ENCODE measurements around the gene BIN1.
A peak's percentile ranks its signal among the peaks of the same experiment; 100 is the strongest.

BIN1 gene

DNA sequence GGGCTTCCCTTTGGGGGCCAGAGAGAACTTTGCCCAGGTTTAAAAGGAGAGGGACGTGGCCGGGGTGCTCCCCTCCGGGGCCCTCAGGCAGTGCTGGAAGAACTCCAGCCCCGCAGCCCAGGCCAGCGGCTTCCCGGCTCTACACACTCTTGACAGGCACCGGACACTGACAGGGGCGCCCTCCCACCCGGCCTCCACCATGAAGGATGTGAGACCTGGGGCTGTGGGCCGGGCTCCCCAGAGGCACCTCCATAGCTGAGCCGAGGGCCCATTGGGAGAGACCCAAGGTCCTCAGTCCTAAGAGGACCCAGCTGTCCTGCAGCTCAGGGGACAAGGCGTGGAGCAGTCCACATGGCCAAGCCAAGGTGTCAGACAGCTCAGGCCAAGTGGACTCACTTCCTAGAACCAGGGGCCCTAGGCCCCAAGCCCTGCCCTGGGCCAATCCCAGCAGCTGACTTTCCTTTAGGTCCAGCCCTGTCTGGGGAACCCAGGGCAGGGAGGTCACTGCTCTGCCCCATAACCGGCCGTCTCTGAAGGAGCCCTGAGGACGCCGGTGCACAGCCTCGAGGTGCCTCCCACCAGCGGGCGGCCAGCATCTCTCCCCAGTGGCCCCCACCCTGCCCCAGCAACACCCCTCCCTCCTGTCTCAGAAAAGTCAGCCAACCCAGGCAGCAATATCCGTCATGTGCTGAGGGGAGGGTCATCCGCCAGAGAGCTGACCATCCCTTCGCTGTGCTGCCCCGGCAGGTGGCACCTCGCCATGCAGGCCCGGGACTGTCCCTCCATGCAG lies 51.8 kb downstream of the BIN1 start:
- DNase-seq: no peak

GRCh38 chr2:127054604-127054930 lies 52.4 kb downstream of the BIN1 start:
- no peak for DNase-seq

- no peak for DNase-seq
These were observed 53.0 kb downstream of the BIN1 start for GRCh38 chr2:127053731-127054603.

GRCh38 chr2:127052771-127053691 lies 53.9 kb downstream of the BIN1 start:
- DNase-seq: no peak

- no peak for DNase-seq
These were observed 54.7 kb downstream of the BIN1 start for GRCh38 chr2:127052057-127052770.

GRCh38 chr2:127051116-127052056 lies 55.6 kb downstream of the BIN1 start:
- no peak for DNase-seq

GRCh38 chr2:127050803-127051115 lies 56.2 kb downstream of the BIN1 start:
- DNase-seq: no peak

GRCh38 chr2:127049927-127050802 lies 56.8 kb downstream of the BIN1 start:
- peak; percentile 23 for DNase-seq

DNA sequence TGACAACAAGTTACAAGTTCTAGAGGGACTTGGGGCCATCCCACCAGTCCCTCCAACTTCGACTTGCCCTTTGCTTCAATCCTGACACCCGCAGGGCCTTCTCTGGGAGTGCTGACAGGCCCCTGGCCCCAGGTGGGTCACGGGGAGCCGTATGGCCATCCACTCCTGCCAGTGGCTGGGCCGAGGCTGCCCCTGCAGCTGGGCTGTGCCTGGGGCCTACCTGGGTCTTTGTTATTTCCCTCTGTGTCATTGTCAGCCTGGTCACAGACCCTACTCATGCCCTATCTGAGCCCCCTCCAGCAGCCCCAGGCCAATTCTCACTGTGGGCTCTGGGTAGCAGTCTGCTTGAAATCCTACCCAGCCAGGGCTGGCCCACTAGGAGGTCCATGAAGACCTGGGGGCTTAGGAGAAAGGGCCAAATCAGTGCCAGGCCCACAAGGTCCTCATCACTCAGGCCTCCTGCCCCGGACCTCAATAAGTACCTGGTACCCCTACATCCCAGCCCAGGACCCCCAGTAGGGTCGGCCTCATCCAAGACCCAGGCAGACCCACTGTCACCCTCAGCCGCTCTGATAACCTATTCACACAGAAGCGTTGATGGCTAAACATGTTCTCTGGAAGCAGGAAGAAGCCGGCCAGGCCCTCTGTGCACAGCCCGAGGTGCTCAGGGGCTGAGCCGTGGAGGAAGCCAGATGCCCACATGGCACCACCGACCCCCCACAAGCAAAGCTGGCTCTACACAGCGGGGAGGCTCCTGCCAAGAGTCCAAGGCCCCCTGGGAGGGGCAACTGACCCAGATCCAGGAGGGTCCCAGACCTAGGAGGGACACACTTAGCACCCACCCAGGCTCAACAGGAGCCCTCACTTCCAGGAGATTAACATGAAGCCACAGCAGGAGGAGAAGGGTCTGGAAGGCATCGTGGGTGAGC lies 57.7 kb downstream of the BIN1 start:
- DNase-seq: no peak

- no peak for DNase-seq
These were observed 58.4 kb downstream of the BIN1 start for GRCh38 chr2:127048618-127048935.

GRCh38 chr2:127047716-127048617 lies 59.0 kb downstream of the BIN1 start:
- DNase-seq: no peak

- no peak for DNase-seq
These were observed 59.9 kb downstream of the BIN1 start for GRCh38 chr2:127047054-127047453.

DNA sequence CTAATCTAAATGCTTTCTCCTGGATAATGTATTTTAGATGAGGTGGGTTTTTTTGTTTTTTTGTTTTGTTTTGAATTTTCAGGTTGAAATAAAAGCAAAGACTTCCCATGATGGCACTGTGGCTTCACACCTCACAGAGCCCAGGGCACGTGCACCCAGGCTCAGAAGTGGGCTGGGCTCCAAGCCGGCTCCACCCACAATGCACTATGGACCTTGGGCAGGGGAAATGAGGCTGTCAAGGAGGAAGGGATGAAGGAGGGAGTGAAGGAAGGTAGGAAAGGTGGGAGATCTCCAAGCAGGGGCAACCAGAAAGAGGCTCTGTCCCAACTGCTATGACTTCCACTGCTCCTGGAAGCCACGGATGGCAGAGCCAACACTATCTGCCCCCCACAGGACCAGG lies 60.4 kb downstream of the BIN1 start:
- no peak for DNase-seq

- DNase-seq: no peak
These were observed 61.0 kb downstream of the BIN1 start for GRCh38 chr2:127045792-127046501.

DNA sequence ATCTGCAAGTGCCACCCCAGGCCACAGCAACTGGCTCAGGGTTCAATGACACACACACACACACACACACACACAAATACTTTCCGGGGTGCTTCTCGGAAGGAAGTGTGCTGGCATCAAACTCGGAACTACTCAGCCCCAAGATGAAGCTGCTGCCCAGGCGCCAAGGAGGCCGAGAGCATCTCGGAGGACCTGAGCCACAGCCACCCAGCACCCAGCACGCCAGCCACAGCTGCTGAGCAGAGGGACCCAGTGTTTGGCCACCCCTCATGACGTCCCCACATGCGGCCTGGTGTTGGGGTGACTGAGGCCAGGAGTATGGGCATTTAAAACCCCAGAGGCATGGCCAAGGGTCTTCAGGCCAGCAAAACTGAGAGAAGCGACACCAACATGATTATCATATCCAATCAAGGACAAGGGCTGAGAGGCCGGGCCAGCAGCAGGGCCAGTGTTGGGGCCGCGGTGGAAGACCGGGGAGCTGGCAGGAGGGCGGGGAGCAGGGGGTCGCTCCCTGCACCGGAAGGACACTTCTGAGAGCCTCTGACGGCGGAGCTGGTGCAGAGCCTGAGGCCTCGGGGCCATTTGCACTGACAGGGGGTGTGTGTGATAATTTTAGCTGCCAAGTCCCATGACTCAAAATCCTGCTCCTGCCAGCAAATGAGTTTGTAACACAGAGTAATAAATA lies 61.8 kb downstream of the BIN1 start:
- DNase-seq: no peak

DNA sequence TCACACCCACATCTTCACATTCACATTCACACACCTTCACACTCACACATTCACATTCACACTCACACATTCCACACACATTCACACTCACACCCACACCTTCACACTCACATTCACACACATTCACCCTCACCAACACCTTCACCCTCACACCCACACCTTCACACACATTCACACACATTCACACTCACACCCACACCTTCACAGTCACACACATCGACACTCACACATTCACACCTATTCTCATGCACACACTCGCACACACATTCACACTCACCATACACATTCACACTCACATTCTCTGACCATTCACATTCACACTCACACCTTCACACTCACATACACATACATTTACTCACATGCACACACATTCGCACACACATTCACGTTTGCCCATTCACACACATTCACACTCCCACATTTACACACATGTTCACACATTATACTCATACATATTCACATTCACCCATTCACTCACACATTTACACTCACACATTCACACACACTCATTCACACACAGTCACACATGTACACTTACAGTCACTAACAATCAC lies 62.7 kb downstream of the BIN1 start:
- no peak for DNase-seq
